Kidney capillary endothelial cell (primary cell): ENCODE data around the gene SUPT6H.

Source experiments
- DNase-seq: peaks from one replicate; pipeline ENCODE4 v3.0.0-alpha.2; 2018; ENCODE audit warnings: low spot score

The SUPT6H gene

GRCh38 chr17:28661635-28662526, at the start of gene SUPT6H, which contains the start of gene SDF2:
Gene SUPT6H, plus strand, starts transcription at chr17:28662205. Its CDS starts 11,197 bp downstream, at chr17:28673402.
Gene SDF2, minus strand, starts transcription at chr17:28661906. Its CDS starts 30 bp downstream, at chr17:28661876.
- peak; percentile 84 for DNase-seq

- DNase-seq = no peak
These were observed 49.5 kb upstream of the SUPT6H start for GRCh38 chr17:28612531-28612930.

- peak; percentile 21 for DNase-seq
These were observed 48.8 kb upstream of the SUPT6H start for GRCh38 chr17:28612936-28613872.

- DNase-seq = no peak
These were observed 48.0 kb upstream of the SUPT6H start, which contains the start of gene RSKR for GRCh38 chr17:28613931-28614381. Gene RSKR, minus strand, starts transcription at chr17:28614185. Its CDS starts 24 bp downstream, at chr17:28614161.

GRCh38 chr17:28615260-28615940, 46.6 kb upstream of the SUPT6H start:
- DNase-seq = no peak

GRCh38 chr17:28616281-28616680, 45.7 kb upstream of the SUPT6H start:
- no peak for DNase-seq

GRCh38 chr17:28618464-28618863, 43.5 kb upstream of the SUPT6H start:
- DNase-seq = no peak

- no peak for DNase-seq
These were observed 42.0 kb upstream of the SUPT6H start for GRCh38 chr17:28620010-28620409.

GRCh38 chr17:28622186-28622585, 39.8 kb upstream of the SUPT6H start:
- DNase-seq = no peak

GRCh38 chr17:28623696-28624095, 38.3 kb upstream of the SUPT6H start:
- no peak for DNase-seq

- DNase-seq = no peak
These were observed 37.9 kb upstream of the SUPT6H start for GRCh38 chr17:28624148-28624547.

GRCh38 chr17:28626818-28627217, 35.2 kb upstream of the SUPT6H start:
- DNase-seq = no peak

- DNase-seq = no peak
These were observed 27.7 kb upstream of the SUPT6H start for GRCh38 chr17:28634206-28634865.

- no peak for DNase-seq
These were observed 26.5 kb upstream of the SUPT6H start for GRCh38 chr17:28635506-28635905.

GRCh38 chr17:28641579-28641978, 20.4 kb upstream of the SUPT6H start:
- DNase-seq = no peak

- DNase-seq = peak; percentile 58
These were observed 17.8 kb upstream of the SUPT6H start for GRCh38 chr17:28643983-28644786.

GRCh38 chr17:28644787-28645575, 17.0 kb upstream of the SUPT6H start, which contains the start of gene BLTP2:
Gene BLTP2, minus strand, starts transcription at chr17:28645158. Its CDS starts 102 bp downstream, at chr17:28645056.
- peak; percentile 89 for DNase-seq

GRCh38 chr17:28645576-28645939, 16.4 kb upstream of the SUPT6H start:
- peak; percentile 2 for DNase-seq

- DNase-seq = peak; percentile 4
These were observed 15.8 kb upstream of the SUPT6H start for GRCh38 chr17:28646039-28646754.
